GM23338 (cell line): ENCODE results near the gene WNK1. TPM values are rescaled to one million over a fixed set of nuclear protein-coding genes. Genes with fewer than 3 reads are reported as not detected.

Source experiments
- ATAC-seq: fragments of 200-7000 bp; cut with Tn5 transposase; 3 replicates; pipeline ENCODE4 v1.9.1; 2020
- DNase-seq: peaks from one replicate; pipeline ENCODE4 v3.0.0-alpha.2; 2015; ENCODE audit warnings: low spot score
- H2AFZ ChIP-seq: fragments of 200-600 bp; sonication (generic); 2 replicates; pipeline ENCODE4 v1.8.0; 2016; ENCODE audit warnings: antibody characterized with exemption, mild to moderate bottlenecking, moderate library complexity
- H3F3A ChIP-seq: fragments of 200-600 bp; sonication (generic); replicated peaks from 2 replicates; pipeline ENCODE4 v1.8.0; 2017; ENCODE audit warnings: antibody characterized with exemption, mixed run types, low read depth
- H3K27ac ChIP-seq: fragments of 200-600 bp; sonication (generic); 2 replicates; pipeline ENCODE4 v1.6.1; 2016; ENCODE audit warnings: low read depth
- H3K27me3 ChIP-seq: fragments of 200-600 bp; sonication (generic); 2 replicates; pipeline ENCODE4 v1.8.0; 2016; ENCODE audit warnings: mild to moderate bottlenecking, mixed run types, moderate library complexity; ENCODE audit not compliant: insufficient read depth
- H3K36me3 ChIP-seq: fragments of 200-600 bp; sonication (generic); 2 replicates; pipeline ENCODE4 v1.8.0; 2016; ENCODE audit warnings: mild to moderate bottlenecking; ENCODE audit not compliant: insufficient read depth
- H3K4me1 ChIP-seq: fragments of 200-600 bp; sonication (generic); 2 replicates; pipeline ENCODE4 v1.8.0; 2016; ENCODE audit warnings: mild to moderate bottlenecking, moderate library complexity; ENCODE audit not compliant: insufficient read depth
- H3K4me2 ChIP-seq: fragments of 200-600 bp; sonication (generic); 2 replicates; pipeline ENCODE4 v1.7.1; 2017; ENCODE audit warnings: mixed run types
- H3K4me3 ChIP-seq: fragments of 200-600 bp; sonication (generic); 2 replicates; pipeline ENCODE4 v1.6.1; 2016; ENCODE audit warnings: mixed run types
- H3K79me2 ChIP-seq: fragments of 200-600 bp; sonication (generic); replicated peaks from 2 replicates; pipeline ENCODE4 v1.8.0; 2017; ENCODE audit warnings: mild to moderate bottlenecking; ENCODE audit not compliant: insufficient read depth
- H3K9me2 ChIP-seq: fragments of 200-600 bp; sonication (generic); 2 replicates; pipeline ENCODE4 v1.8.0; 2017; ENCODE audit not compliant: insufficient read depth
- H4K20me1 ChIP-seq: fragments of 200-600 bp; sonication (generic); replicated peaks from 2 replicates; pipeline ENCODE4 v1.8.0; 2017; ENCODE audit warnings: mild to moderate bottlenecking; ENCODE audit not compliant: insufficient read depth
- H3K27ac Mint-ChIP-seq: 2 replicates; pipeline ENCODE4 v1.8.0; 2020; ENCODE audit warnings: inconsistent platforms, mild to moderate bottlenecking, moderate library complexity, mixed read lengths
- H3K27me3 Mint-ChIP-seq: 3 replicates; pipeline ENCODE4 v1.8.0; 2022; ENCODE audit warnings: low read depth, mild to moderate bottlenecking, moderate library complexity, mixed read lengths, inconsistent platforms; ENCODE audit not compliant: insufficient read depth, poor library complexity
- H3K36me3 Mint-ChIP-seq: 3 replicates; pipeline ENCODE4 v1.8.0; 2021; ENCODE audit warnings: low read depth, mild to moderate bottlenecking, inconsistent platforms, moderate library complexity, mixed read lengths
- H3K4me1 Mint-ChIP-seq: 3 replicates; pipeline ENCODE4 v1.8.0; 2020; ENCODE audit warnings: mild to moderate bottlenecking, inconsistent platforms, mixed read lengths
- H3K4me3 Mint-ChIP-seq: 3 replicates; pipeline ENCODE4 v1.8.0; 2021; ENCODE audit warnings: moderate library complexity, mild to moderate bottlenecking, inconsistent platforms, mixed read lengths
- H3K9me3 Mint-ChIP-seq: 3 replicates; pipeline ENCODE4 v1.8.0; 2020; ENCODE audit warnings: moderate library complexity, mild to moderate bottlenecking, inconsistent platforms, mixed read lengths
- CREB1 ChIP-seq: fragments of 250-450 bp; sonication (Bioruptor Pico); IDR thresholded peaks from 2 replicates; pipeline ENCODE4 v1.5.0; 2020; ENCODE audit warnings: low read depth, mild to moderate bottlenecking, moderate library complexity
- CTCF ChIP-seq, 2 experiments: fragments of 200-600 bp in 1 of 2; sonication (generic) in 1 of 2; conservative IDR thresholded peaks; 2 replicates each; pipeline versions ENCODE4 v1.5.1 to v1.6.1; 2016 to 2017; ENCODE audit warnings: antibody characterized with exemption in 2 of 2, low read depth in 2 of 2, mild to moderate bottlenecking in 2 of 2, moderate library complexity in 1 of 2
- ETS1 ChIP-seq: IDR thresholded peaks from 2 replicates; pipeline ENCODE4 v1.6.1; 2016; ENCODE audit warnings: antibody characterized with exemption
- EZH2 ChIP-seq: fragments of 200-600 bp; sonication (generic); IDR thresholded peaks from one replicate; pipeline ENCODE4 v1.8.0; 2017; ENCODE audit warnings: antibody characterized with exemption, mild to moderate bottlenecking, low read depth; ENCODE audit not compliant: unreplicated experiment
- EZH2phosphoT487 ChIP-seq: fragments of 200-600 bp; sonication (generic); IDR thresholded peaks from one replicate; pipeline ENCODE4 v1.8.1; 2018; ENCODE audit warnings: antibody characterized with exemption; ENCODE audit not compliant: unreplicated experiment
- JUNB ChIP-seq: IDR thresholded peaks from one replicate; pipeline ENCODE4 v1.6.1; 2016; ENCODE audit warnings: antibody characterized with exemption; ENCODE audit not compliant: unreplicated experiment
- NANOG ChIP-seq: IDR thresholded peaks from 2 replicates; pipeline ENCODE4 v1.6.1; 2016; ENCODE audit warnings: antibody characterized with exemption, borderline replicate concordance
- POLR2AphosphoS5 ChIP-seq: IDR thresholded peaks from 2 replicates; pipeline ENCODE4 v1.6.1; 2016; ENCODE audit warnings: antibody characterized with exemption, low read depth
- REST ChIP-seq: IDR thresholded peaks from one replicate; pipeline ENCODE4 v1.6.1; 2018; ENCODE audit warnings: antibody characterized with exemption; ENCODE audit not compliant: unreplicated experiment
- STAT1 ChIP-seq: IDR thresholded peaks from one replicate; pipeline ENCODE4 v1.6.1; 2016; ENCODE audit warnings: antibody characterized with exemption; ENCODE audit not compliant: unreplicated experiment
- ZNF114 ChIP-seq: fragments of 250-450 bp; sonication (Bioruptor Pico); IDR thresholded peaks from 2 replicates; pipeline ENCODE4 v1.5.0; 2020; ENCODE audit warnings: mild to moderate bottlenecking, moderate library complexity
- ZNF331 ChIP-seq: fragments of 250-450 bp; sonication (Bioruptor Pico); IDR thresholded peaks from 2 replicates; pipeline ENCODE4 v1.5.0; 2020; ENCODE audit warnings: low read depth, mild to moderate bottlenecking, moderate library complexity
- ZNF462 ChIP-seq: fragments of 250-450 bp; sonication (Bioruptor Pico); IDR thresholded peaks from 2 replicates; pipeline ENCODE4 v1.5.0; 2020; ENCODE audit warnings: mild to moderate bottlenecking, moderate library complexity
- polyA plus RNA-seq: library from polyadenylated mRNA; unstranded; fragments of >200 nt; fragmentation: Nextera tagmentation; extraction: Ambion mirVana; gene quantifications from 2 replicates; pipeline ENCODE4 v1.2.1, GENCODE V29; 2016
- total RNA-seq: library from RNA; depleted of rRNA; stranded (reverse); fragments of >200 nt; shearing (Covaris generic); gene quantifications from 2 replicates; pipeline ENCODE4 v1.2.3, GENCODE V29; 2014

Gene WNK1
- total and polyA plus RNA-seq, 2 experiments from 2014 or later, result 86.8 to 114 TPM

GRCh38 chr12:716506-716905 lies 35.9 kb upstream of the WNK1 start:
- Histone ChIP-seq H3F3A (no peaks in the 10 kb centered on the region), H3K79me2 (no peaks in the 10 kb centered on the region), H3K9me2 (0 out of 2 replicates have a peak, but pooled peaks cover 4% of the 10 kb centered on the region), H2AFZ (no peak overlapping the region), H3K4me2 (no peak overlapping the region), H3K4me1 (peaks cover 22% of the 10 kb centered on the region), H3K27ac (no peak overlapping the region), H3K4me3 (no peak overlapping the region), H3K27me3 (no peaks in the 10 kb centered on the region), H3K36me3 (no peaks in the 10 kb centered on the region), H4K20me1 (no peaks in the 10 kb centered on the region)
- no peak for DNase-seq
- Mint-ChIP-seq H3K36me3 (no peaks in the 10 kb centered on the region), H3K4me1 (peaks cover 38% of the 10 kb centered on the region), H3K4me3 (no peak overlapping the region), H3K27ac (no peak overlapping the region), H3K9me3 (no peaks in the 10 kb centered on the region), H3K27me3 (peaks cover 5% of the 10 kb centered on the region)
- TF ChIP-seq ZNF114 (CRISPR knock-in tag), result no peak
- no peak for TF ChIP-seq NANOG
- TF ChIP-seq STAT1, result no peak
- TF ChIP-seq JUNB, result no peak
- no peak for TF ChIP-seq CREB1 (CRISPR knock-in tag)
- TF ChIP-seq POLR2AphosphoS5, result no peak
- TF ChIP-seq ETS1, result no peak
- TF ChIP-seq EZH2, result no peak
- TF ChIP-seq REST, result no peak
- no peak for TF ChIP-seq ZNF462 (CRISPR knock-in tag)
- no peak for TF ChIP-seq ZNF331 (CRISPR knock-in tag)
- no peak for TF ChIP-seq CTCF (conservative IDR thresholded peaks at IDR 0.05; ENCODE audit: low read depth in 2 of 2)
- TF ChIP-seq EZH2phosphoT487, result no peak
- no peak for ATAC-seq
